GM23338 (cell line): ENCODE measurements around the gene GPR141. TPM values are rescaled to one million over a fixed set of nuclear protein-coding genes. Genes with fewer than 3 reads are reported as not detected.

Experiments used
- ATAC-seq: fragments of 200-7000 bp; cut with Tn5 transposase; 3 replicates; pipeline ENCODE4 v1.9.1; 2020
- DNase-seq: peaks from one replicate; pipeline ENCODE4 v3.0.0-alpha.2; 2015; ENCODE audit warnings: low spot score
- H2AFZ ChIP-seq: fragments of 200-600 bp; sonication (generic); 2 replicates; pipeline ENCODE4 v1.8.0; 2016; ENCODE audit warnings: antibody characterized with exemption, mild to moderate bottlenecking, moderate library complexity
- H3F3A ChIP-seq: fragments of 200-600 bp; sonication (generic); replicated peaks from 2 replicates; pipeline ENCODE4 v1.8.0; 2017; ENCODE audit warnings: antibody characterized with exemption, mixed run types, low read depth
- H3K27ac ChIP-seq: fragments of 200-600 bp; sonication (generic); 2 replicates; pipeline ENCODE4 v1.6.1; 2016; ENCODE audit warnings: low read depth
- H3K27me3 ChIP-seq: fragments of 200-600 bp; sonication (generic); 2 replicates; pipeline ENCODE4 v1.8.0; 2016; ENCODE audit warnings: mild to moderate bottlenecking, mixed run types, moderate library complexity; ENCODE audit not compliant: insufficient read depth
- H3K36me3 ChIP-seq: fragments of 200-600 bp; sonication (generic); 2 replicates; pipeline ENCODE4 v1.8.0; 2016; ENCODE audit warnings: mild to moderate bottlenecking; ENCODE audit not compliant: insufficient read depth
- H3K4me1 ChIP-seq: fragments of 200-600 bp; sonication (generic); 2 replicates; pipeline ENCODE4 v1.8.0; 2016; ENCODE audit warnings: mild to moderate bottlenecking, moderate library complexity; ENCODE audit not compliant: insufficient read depth
- H3K4me2 ChIP-seq: fragments of 200-600 bp; sonication (generic); 2 replicates; pipeline ENCODE4 v1.7.1; 2017; ENCODE audit warnings: mixed run types
- H3K4me3 ChIP-seq: fragments of 200-600 bp; sonication (generic); 2 replicates; pipeline ENCODE4 v1.6.1; 2016; ENCODE audit warnings: mixed run types
- H3K79me2 ChIP-seq: fragments of 200-600 bp; sonication (generic); replicated peaks from 2 replicates; pipeline ENCODE4 v1.8.0; 2017; ENCODE audit warnings: mild to moderate bottlenecking; ENCODE audit not compliant: insufficient read depth
- H3K9me2 ChIP-seq: fragments of 200-600 bp; sonication (generic); 2 replicates; pipeline ENCODE4 v1.8.0; 2017; ENCODE audit not compliant: insufficient read depth
- H4K20me1 ChIP-seq: fragments of 200-600 bp; sonication (generic); replicated peaks from 2 replicates; pipeline ENCODE4 v1.8.0; 2017; ENCODE audit warnings: mild to moderate bottlenecking; ENCODE audit not compliant: insufficient read depth
- H3K27ac Mint-ChIP-seq: 2 replicates; pipeline ENCODE4 v1.8.0; 2020; ENCODE audit warnings: inconsistent platforms, mild to moderate bottlenecking, moderate library complexity, mixed read lengths
- H3K27me3 Mint-ChIP-seq: 3 replicates; pipeline ENCODE4 v1.8.0; 2022; ENCODE audit warnings: low read depth, mild to moderate bottlenecking, moderate library complexity, mixed read lengths, inconsistent platforms; ENCODE audit not compliant: insufficient read depth, poor library complexity
- H3K36me3 Mint-ChIP-seq: 3 replicates; pipeline ENCODE4 v1.8.0; 2021; ENCODE audit warnings: low read depth, mild to moderate bottlenecking, inconsistent platforms, moderate library complexity, mixed read lengths
- H3K4me1 Mint-ChIP-seq: 3 replicates; pipeline ENCODE4 v1.8.0; 2020; ENCODE audit warnings: mild to moderate bottlenecking, inconsistent platforms, mixed read lengths
- H3K4me3 Mint-ChIP-seq: 3 replicates; pipeline ENCODE4 v1.8.0; 2021; ENCODE audit warnings: moderate library complexity, mild to moderate bottlenecking, inconsistent platforms, mixed read lengths
- H3K9me3 Mint-ChIP-seq: 3 replicates; pipeline ENCODE4 v1.8.0; 2020; ENCODE audit warnings: moderate library complexity, mild to moderate bottlenecking, inconsistent platforms, mixed read lengths
- CREB1 ChIP-seq: fragments of 250-450 bp; sonication (Bioruptor Pico); IDR thresholded peaks from 2 replicates; pipeline ENCODE4 v1.5.0; 2020; ENCODE audit warnings: low read depth, mild to moderate bottlenecking, moderate library complexity
- EZH2 ChIP-seq: fragments of 200-600 bp; sonication (generic); IDR thresholded peaks from one replicate; pipeline ENCODE4 v1.8.0; 2017; ENCODE audit warnings: antibody characterized with exemption, mild to moderate bottlenecking, low read depth; ENCODE audit not compliant: unreplicated experiment
- EZH2phosphoT487 ChIP-seq: fragments of 200-600 bp; sonication (generic); IDR thresholded peaks from one replicate; pipeline ENCODE4 v1.8.1; 2018; ENCODE audit warnings: antibody characterized with exemption; ENCODE audit not compliant: unreplicated experiment
- JUNB ChIP-seq: IDR thresholded peaks from one replicate; pipeline ENCODE4 v1.6.1; 2016; ENCODE audit warnings: antibody characterized with exemption; ENCODE audit not compliant: unreplicated experiment
- NANOG ChIP-seq: IDR thresholded peaks from 2 replicates; pipeline ENCODE4 v1.6.1; 2016; ENCODE audit warnings: antibody characterized with exemption, borderline replicate concordance
- STAT1 ChIP-seq: IDR thresholded peaks from one replicate; pipeline ENCODE4 v1.6.1; 2016; ENCODE audit warnings: antibody characterized with exemption; ENCODE audit not compliant: unreplicated experiment
- ZNF114 ChIP-seq: fragments of 250-450 bp; sonication (Bioruptor Pico); IDR thresholded peaks from 2 replicates; pipeline ENCODE4 v1.5.0; 2020; ENCODE audit warnings: mild to moderate bottlenecking, moderate library complexity
- ZNF331 ChIP-seq: fragments of 250-450 bp; sonication (Bioruptor Pico); IDR thresholded peaks from 2 replicates; pipeline ENCODE4 v1.5.0; 2020; ENCODE audit warnings: low read depth, mild to moderate bottlenecking, moderate library complexity
- polyA plus RNA-seq: library from polyadenylated mRNA; unstranded; fragments of >200 nt; fragmentation: Nextera tagmentation; extraction: Ambion mirVana; gene quantifications from 2 replicates; pipeline ENCODE4 v1.2.1, GENCODE V29; 2016
- total RNA-seq: library from RNA; depleted of rRNA; stranded (reverse); fragments of >200 nt; shearing (Covaris generic); gene quantifications from 2 replicates; pipeline ENCODE4 v1.2.3, GENCODE V29; 2014
- TF ChIP-seq, protein P1 (sequence below): fragments of 250-450 bp; sonication (Bioruptor Pico); IDR thresholded peaks from 2 replicates; pipeline ENCODE4 v1.5.0; 2020; ENCODE audit warnings: mild to moderate bottlenecking, moderate library complexity
- TF ChIP-seq, protein P2 (sequence below): IDR thresholded peaks from one replicate; pipeline ENCODE4 v1.6.1; 2018; ENCODE audit warnings: antibody characterized with exemption; ENCODE audit not compliant: unreplicated experiment
- TF ChIP-seq, protein P3 (sequence below): IDR thresholded peaks from 2 replicates; pipeline ENCODE4 v1.6.1; 2016; ENCODE audit warnings: antibody characterized with exemption

GPR141 gene
- total and polyA plus RNA-seq, 2 experiments from 2014 or later: 0.80 TPM; not detected in 1

DNA sequence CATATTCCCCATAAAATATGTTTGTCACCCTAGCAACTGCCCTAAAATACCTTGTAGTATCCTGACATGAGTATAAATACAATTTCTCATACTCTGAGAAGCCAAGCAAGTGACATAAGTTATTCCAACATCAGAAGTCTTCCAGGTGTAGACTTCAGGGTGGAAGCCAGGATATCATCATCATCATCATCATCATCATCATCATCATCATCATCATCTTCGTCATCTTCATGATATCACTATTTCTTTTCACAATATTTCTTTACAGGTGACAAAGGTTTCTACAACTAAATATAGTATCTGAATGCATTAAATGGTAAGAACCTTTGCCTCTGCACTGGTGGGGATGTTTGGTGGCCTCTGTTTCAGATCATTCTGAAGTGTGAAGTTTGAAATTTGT, 10.0 kb upstream of the GPR141 start:
- peaks cover 8% of the 10 kb centered on the region for H3K4me1 Mint-ChIP-seq
- no peak overlapping the region for H3K27ac Mint-ChIP-seq
- H3K36me3 Mint-ChIP-seq: no peaks in the 10 kb centered on the region
- no peak for DNase-seq
- TF ChIP-seq EZH2phosphoT487: no peak
- Histone ChIP-seq H3K4me3 (no peak overlapping the region), H3K27me3 (no peaks in the 10 kb centered on the region), H4K20me1 (no peaks in the 10 kb centered on the region), H3K27ac (no peak overlapping the region), H3F3A (no peaks in the 10 kb centered on the region), H3K4me1 (peaks cover 9% of the 10 kb centered on the region), H3K9me2 (no peaks in the 10 kb centered on the region), H3K36me3 (no peaks in the 10 kb centered on the region), H2AFZ (no peak overlapping the region), H3K4me2 (no peak overlapping the region), H3K79me2 (no peaks in the 10 kb centered on the region)
- H3K4me3 Mint-ChIP-seq: no peak overlapping the region
- no peaks in the 10 kb centered on the region for H3K9me3 Mint-ChIP-seq
- no peak for ATAC-seq
- H3K27me3 Mint-ChIP-seq: no peaks in the 10 kb centered on the region

DNA sequence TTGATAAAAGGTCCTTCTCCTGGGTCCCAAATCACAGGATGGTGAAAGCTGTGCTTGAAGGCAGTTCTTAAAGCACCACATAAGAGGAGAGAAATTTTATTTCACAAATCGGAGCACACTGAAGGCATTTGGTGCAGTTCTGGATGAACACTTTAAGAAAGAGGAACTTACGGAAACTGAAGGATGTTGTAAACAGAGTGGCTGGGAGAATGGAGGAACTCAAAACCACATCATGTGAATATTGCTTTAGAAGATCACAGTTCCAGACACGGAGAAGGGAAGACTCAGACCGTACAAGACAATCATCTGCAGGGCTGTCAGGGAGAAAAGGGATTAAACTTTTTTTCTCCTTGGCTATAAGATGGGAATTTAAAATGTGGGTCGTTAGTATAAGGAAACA, 9.0 kb upstream of the GPR141 start:
- H3K36me3 ChIP-seq: no peaks in the 10 kb centered on the region
- H3K27me3 ChIP-seq: no peaks in the 10 kb centered on the region
- H3K36me3 Mint-ChIP-seq: no peaks in the 10 kb centered on the region
- TF ChIP-seq, protein P1, sequence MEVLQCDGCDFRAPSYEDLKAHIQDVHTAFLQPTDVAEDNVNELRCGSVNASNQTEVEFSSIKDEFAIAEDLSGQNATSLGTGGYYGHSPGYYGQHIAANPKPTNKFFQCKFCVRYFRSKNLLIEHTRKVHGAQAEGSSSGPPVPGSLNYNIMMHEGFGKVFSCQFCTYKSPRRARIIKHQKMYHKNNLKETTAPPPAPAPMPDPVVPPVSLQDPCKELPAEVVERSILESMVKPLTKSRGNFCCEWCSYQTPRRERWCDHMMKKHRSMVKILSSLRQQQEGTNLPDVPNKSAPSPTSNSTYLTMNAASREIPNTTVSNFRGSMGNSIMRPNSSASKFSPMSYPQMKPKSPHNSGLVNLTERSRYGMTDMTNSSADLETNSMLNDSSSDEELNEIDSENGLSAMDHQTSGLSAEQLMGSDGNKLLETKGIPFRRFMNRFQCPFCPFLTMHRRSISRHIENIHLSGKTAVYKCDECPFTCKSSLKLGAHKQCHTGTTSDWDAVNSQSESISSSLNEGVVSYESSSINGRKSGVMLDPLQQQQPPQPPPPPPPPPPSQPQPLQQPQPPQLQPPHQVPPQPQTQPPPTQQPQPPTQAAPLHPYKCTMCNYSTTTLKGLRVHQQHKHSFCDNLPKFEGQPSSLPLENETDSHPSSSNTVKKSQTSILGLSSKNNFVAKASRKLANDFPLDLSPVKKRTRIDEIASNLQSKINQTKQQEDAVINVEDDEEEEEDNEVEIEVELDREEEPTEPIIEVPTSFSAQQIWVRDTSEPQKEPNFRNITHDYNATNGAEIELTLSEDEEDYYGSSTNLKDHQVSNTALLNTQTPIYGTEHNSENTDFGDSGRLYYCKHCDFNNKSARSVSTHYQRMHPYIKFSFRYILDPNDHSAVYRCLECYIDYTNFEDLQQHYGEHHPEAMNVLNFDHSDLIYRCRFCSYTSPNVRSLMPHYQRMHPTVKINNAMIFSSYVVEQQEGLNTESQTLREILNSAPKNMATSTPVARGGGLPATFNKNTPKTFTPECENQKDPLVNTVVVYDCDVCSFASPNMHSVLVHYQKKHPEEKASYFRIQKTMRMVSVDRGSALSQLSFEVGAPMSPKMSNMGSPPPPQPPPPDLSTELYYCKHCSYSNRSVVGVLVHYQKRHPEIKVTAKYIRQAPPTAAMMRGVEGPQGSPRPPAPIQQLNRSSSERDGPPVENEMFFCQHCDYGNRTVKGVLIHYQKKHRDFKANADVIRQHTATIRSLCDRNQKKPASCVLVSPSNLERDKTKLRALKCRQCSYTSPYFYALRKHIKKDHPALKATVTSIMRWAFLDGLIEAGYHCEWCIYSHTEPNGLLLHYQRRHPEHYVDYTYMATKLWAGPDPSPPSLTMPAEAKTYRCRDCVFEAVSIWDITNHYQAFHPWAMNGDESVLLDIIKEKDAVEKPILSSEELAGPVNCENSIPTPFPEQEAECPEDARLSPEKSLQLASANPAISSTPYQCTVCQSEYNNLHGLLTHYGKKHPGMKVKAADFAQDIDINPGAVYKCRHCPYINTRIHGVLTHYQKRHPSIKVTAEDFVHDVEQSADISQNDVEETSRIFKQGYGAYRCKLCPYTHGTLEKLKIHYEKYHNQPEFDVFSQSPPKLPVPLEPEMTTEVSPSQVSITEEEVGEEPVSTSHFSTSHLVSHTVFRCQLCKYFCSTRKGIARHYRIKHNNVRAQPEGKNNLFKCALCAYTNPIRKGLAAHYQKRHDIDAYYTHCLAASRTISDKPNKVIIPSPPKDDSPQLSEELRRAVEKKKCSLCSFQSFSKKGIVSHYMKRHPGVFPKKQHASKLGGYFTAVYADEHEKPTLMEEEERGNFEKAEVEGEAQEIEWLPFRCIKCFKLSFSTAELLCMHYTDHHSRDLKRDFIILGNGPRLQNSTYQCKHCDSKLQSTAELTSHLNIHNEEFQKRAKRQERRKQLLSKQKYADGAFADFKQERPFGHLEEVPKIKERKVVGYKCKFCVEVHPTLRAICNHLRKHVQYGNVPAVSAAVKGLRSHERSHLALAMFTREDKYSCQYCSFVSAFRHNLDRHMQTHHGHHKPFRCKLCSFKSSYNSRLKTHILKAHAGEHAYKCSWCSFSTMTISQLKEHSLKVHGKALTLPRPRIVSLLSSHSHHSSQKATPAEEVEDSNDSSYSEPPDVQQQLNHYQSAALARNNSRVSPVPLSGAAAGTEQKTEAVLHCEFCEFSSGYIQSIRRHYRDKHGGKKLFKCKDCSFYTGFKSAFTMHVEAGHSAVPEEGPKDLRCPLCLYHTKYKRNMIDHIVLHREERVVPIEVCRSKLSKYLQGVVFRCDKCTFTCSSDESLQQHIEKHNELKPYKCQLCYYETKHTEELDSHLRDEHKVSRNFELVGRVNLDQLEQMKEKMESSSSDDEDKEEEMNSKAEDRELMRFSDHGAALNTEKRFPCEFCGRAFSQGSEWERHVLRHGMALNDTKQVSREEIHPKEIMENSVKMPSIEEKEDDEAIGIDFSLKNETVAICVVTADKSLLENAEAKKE (CRISPR knock-in tag): no peak
- TF ChIP-seq STAT1 (no peak), EZH2 (no peak), CREB1 (CRISPR knock-in tag) (no peak), NANOG (no peak), ZNF331 (CRISPR knock-in tag) (no peak), JUNB (no peak), ZNF114 (CRISPR knock-in tag) (no peak), EZH2phosphoT487 (no peak)
- TF ChIP-seq, protein P2, sequence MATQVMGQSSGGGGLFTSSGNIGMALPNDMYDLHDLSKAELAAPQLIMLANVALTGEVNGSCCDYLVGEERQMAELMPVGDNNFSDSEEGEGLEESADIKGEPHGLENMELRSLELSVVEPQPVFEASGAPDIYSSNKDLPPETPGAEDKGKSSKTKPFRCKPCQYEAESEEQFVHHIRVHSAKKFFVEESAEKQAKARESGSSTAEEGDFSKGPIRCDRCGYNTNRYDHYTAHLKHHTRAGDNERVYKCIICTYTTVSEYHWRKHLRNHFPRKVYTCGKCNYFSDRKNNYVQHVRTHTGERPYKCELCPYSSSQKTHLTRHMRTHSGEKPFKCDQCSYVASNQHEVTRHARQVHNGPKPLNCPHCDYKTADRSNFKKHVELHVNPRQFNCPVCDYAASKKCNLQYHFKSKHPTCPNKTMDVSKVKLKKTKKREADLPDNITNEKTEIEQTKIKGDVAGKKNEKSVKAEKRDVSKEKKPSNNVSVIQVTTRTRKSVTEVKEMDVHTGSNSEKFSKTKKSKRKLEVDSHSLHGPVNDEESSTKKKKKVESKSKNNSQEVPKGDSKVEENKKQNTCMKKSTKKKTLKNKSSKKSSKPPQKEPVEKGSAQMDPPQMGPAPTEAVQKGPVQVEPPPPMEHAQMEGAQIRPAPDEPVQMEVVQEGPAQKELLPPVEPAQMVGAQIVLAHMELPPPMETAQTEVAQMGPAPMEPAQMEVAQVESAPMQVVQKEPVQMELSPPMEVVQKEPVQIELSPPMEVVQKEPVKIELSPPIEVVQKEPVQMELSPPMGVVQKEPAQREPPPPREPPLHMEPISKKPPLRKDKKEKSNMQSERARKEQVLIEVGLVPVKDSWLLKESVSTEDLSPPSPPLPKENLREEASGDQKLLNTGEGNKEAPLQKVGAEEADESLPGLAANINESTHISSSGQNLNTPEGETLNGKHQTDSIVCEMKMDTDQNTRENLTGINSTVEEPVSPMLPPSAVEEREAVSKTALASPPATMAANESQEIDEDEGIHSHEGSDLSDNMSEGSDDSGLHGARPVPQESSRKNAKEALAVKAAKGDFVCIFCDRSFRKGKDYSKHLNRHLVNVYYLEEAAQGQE: no peak
- TF ChIP-seq, protein P3, sequence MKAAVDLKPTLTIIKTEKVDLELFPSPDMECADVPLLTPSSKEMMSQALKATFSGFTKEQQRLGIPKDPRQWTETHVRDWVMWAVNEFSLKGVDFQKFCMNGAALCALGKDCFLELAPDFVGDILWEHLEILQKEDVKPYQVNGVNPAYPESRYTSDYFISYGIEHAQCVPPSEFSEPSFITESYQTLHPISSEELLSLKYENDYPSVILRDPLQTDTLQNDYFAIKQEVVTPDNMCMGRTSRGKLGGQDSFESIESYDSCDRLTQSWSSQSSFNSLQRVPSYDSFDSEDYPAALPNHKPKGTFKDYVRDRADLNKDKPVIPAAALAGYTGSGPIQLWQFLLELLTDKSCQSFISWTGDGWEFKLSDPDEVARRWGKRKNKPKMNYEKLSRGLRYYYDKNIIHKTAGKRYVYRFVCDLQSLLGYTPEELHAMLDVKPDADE: no peak
- no peak overlapping the region for H3K27ac Mint-ChIP-seq
- no peaks in the 10 kb centered on the region for H3K9me3 Mint-ChIP-seq
- H3K79me2 ChIP-seq: no peaks in the 10 kb centered on the region
- no peaks in the 10 kb centered on the region for H3K9me2 ChIP-seq
- H3K27ac ChIP-seq: no peak overlapping the region
- no peaks in the 10 kb centered on the region for H4K20me1 ChIP-seq
- no peak overlapping the region for H3K4me3 ChIP-seq
- ATAC-seq: no peak
- no peaks in the 10 kb centered on the region for H3K27me3 Mint-ChIP-seq
- no peak overlapping the region for H3K4me3 Mint-ChIP-seq
- H2AFZ ChIP-seq: no peak overlapping the region
- H3K4me2 ChIP-seq: no peak overlapping the region
- no peaks in the 10 kb centered on the region for H3F3A ChIP-seq
- H3K4me1 ChIP-seq: peaks cover 7% of the 10 kb centered on the region
- peaks cover 6% of the 10 kb centered on the region for H3K4me1 Mint-ChIP-seq
- DNase-seq: no peak
